ENCODE results near the gene BORCS5.

DNA sequence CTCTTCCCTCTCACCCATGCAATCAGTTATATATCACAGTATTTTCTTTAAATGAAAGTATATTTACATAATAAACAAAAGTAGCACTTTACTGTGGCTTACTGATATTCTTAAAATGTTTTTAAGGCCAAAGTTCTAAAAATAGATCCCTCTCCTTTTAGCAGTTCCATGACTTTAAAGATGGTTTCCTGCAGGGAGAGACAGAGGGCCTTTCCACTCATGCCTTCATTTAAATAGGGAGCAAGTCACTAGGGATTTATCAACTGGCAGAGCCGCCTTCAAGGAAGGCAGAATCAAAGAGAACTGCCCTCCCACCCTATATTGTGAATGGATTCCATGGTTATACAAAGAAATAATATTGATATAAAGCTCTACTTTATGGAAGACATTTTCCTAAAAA, 150.2 kb downstream of the BORCS5 start:
- no peak for TF ChIP-seq POLR2A (IDR thresholded peaks at IDR 0.05)
- TF ChIP-seq, protein P1, sequence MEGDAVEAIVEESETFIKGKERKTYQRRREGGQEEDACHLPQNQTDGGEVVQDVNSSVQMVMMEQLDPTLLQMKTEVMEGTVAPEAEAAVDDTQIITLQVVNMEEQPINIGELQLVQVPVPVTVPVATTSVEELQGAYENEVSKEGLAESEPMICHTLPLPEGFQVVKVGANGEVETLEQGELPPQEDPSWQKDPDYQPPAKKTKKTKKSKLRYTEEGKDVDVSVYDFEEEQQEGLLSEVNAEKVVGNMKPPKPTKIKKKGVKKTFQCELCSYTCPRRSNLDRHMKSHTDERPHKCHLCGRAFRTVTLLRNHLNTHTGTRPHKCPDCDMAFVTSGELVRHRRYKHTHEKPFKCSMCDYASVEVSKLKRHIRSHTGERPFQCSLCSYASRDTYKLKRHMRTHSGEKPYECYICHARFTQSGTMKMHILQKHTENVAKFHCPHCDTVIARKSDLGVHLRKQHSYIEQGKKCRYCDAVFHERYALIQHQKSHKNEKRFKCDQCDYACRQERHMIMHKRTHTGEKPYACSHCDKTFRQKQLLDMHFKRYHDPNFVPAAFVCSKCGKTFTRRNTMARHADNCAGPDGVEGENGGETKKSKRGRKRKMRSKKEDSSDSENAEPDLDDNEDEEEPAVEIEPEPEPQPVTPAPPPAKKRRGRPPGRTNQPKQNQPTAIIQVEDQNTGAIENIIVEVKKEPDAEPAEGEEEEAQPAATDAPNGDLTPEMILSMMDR (IDR thresholded peaks at IDR 0.05), result no peak

All from testis (tissue), 2 donors.